Measurements from ENCODE around the gene SLC2A1.

The SLC2A1 gene

GRCh38 chr1:42943166-42943565, 15.5 kb downstream of the SLC2A1 start:
- DNase-seq (ENCODE audit: low read depth in 2 of 2, low spot score in 1 of 2) = no peak

GRCh38 chr1:42942444-42942843, 16.2 kb downstream of the SLC2A1 start:
- no peak for DNase-seq (ENCODE audit: low read depth in 2 of 2, low spot score in 1 of 2)

GRCh38 chr1:42941640-42942330, 16.9 kb downstream of the SLC2A1 start:
- no peak for DNase-seq (ENCODE audit: low read depth in 2 of 2, low spot score in 1 of 2)

- no peak for DNase-seq (ENCODE audit: low read depth in 2 of 2, low spot score in 1 of 2)
Measured at GRCh38 chr1:42940851-42941639, 17.6 kb downstream of the SLC2A1 start.

- DNase-seq (ENCODE audit: low read depth in 2 of 2, low spot score in 1 of 2) = no peak
Measured at GRCh38 chr1:42938645-42939615, 19.7 kb downstream of the SLC2A1 start.

- DNase-seq (ENCODE audit: low read depth in 2 of 2, low spot score in 1 of 2) = no peak
Measured at GRCh38 chr1:42937836-42938644, 20.6 kb downstream of the SLC2A1 start.

- DNase-seq (ENCODE audit: low read depth in 2 of 2, low spot score in 1 of 2) = no peak
Measured at GRCh38 chr1:42937141-42937696, 21.4 kb downstream of the SLC2A1 start.

- DNase-seq (ENCODE audit: low read depth in 2 of 2, low spot score in 1 of 2) = no peak
Measured at GRCh38 chr1:42936309-42937078, 22.2 kb downstream of the SLC2A1 start.

- no peak for DNase-seq (ENCODE audit: low read depth in 2 of 2, low spot score in 1 of 2)
Measured at GRCh38 chr1:42935971-42936308, 22.7 kb downstream of the SLC2A1 start.

- no peak for DNase-seq (ENCODE audit: low read depth in 2 of 2, low spot score in 1 of 2)
Measured at GRCh38 chr1:42935313-42935895, 23.3 kb downstream of the SLC2A1 start.

- DNase-seq (ENCODE audit: low read depth in 2 of 2, low spot score in 1 of 2) = no peak
Measured at GRCh38 chr1:42934541-42935312, 23.9 kb downstream of the SLC2A1 start.

- no peak for DNase-seq (ENCODE audit: low read depth in 2 of 2, low spot score in 1 of 2)
Measured at GRCh38 chr1:42933610-42934491, 24.8 kb downstream of the SLC2A1 start.

GRCh38 chr1:42933060-42933586, 25.5 kb downstream of the SLC2A1 start:
- no peak for DNase-seq (ENCODE audit: low read depth in 2 of 2, low spot score in 1 of 2)

- no peak for DNase-seq (ENCODE audit: low read depth in 2 of 2, low spot score in 1 of 2)
Measured at GRCh38 chr1:42932442-42932941, 26.2 kb downstream of the SLC2A1 start.

- DNase-seq (ENCODE audit: low read depth in 2 of 2, low spot score in 1 of 2) = peak; percentile 53 to 67
Measured at GRCh38 chr1:42931911-42932422, 26.7 kb downstream of the SLC2A1 start.

GRCh38 chr1:42931108-42931539, 27.5 kb downstream of the SLC2A1 start:
- no peak for DNase-seq (ENCODE audit: low read depth in 2 of 2, low spot score in 1 of 2)
